Activated CD4-positive, alpha-beta T cell treated with anti-CD3 and anti-CD28 coated beads, Interleukin-2, Interleukin-6, amounts not matched to agents 100 ng/mL and 50 ng/mL, durations not matched to agents 16 hours and 8 hours (primary cell): Measurements from ENCODE around the gene APEH.

Experiments
- DNase-seq: peaks from one replicate; pipeline ENCODE4 v3.0.0-alpha.2; 2020

The APEH gene

GRCh38 chr3:49715611-49716121 is 41.5 kb downstream of the APEH start:
- no peak for DNase-seq

- no peak for DNase-seq
Measured at GRCh38 chr3:49716169-49716568, 42.0 kb downstream of the APEH start.

- DNase-seq = no peak
Measured at GRCh38 chr3:49716691-49717210, 42.6 kb downstream of the APEH start.

GRCh38 chr3:49717211-49717958 is 43.2 kb downstream of the APEH start:
- DNase-seq = no peak

GRCh38 chr3:49717959-49718857 is 44.1 kb downstream of the APEH start:
- DNase-seq = no peak

- DNase-seq = peak; percentile 33
Measured at GRCh38 chr3:49718858-49719213, 44.7 kb downstream of the APEH start.

- peak; percentile 93 for DNase-seq
Measured at GRCh38 chr3:49719214-49719884, 45.2 kb downstream of the APEH start, which contains the start of gene AMIGO3. TSS of gene AMIGO3 (minus strand) at chr3:49719684. CDS start at chr3:49719465, 219 bp downstream.

GRCh38 chr3:49720855-49721595 is 46.9 kb downstream of the APEH start:
- DNase-seq = no peak

- no peak for DNase-seq
Measured at GRCh38 chr3:49721596-49721895, 47.4 kb downstream of the APEH start.

GRCh38 chr3:49721896-49722781 is 48.0 kb downstream of the APEH start:
- DNase-seq = no peak

- DNase-seq = no peak
Measured at GRCh38 chr3:49722896-49723295, 48.7 kb downstream of the APEH start.

GRCh38 chr3:49723296-49723627 is 49.1 kb downstream of the APEH start:
- peak; percentile 70 for DNase-seq

- peak; percentile 97 for DNase-seq
Measured at GRCh38 chr3:49723628-49724551, 49.7 kb downstream of the APEH start, which contains the start of gene GMPPB. TSS of gene GMPPB (minus strand) at chr3:49723951. CDS start at chr3:49723726, 225 bp downstream.

GRCh38 chr3:49724586-49724985 is 50.4 kb downstream of the APEH start:
- DNase-seq = peak; percentile 23

- no peak for DNase-seq
Measured at GRCh38 chr3:49725906-49726681, 51.9 kb downstream of the APEH start.

- DNase-seq = no peak
Measured at GRCh38 chr3:49727154-49727923, 53.2 kb downstream of the APEH start.

GRCh38 chr3:49727924-49728361 is 53.8 kb downstream of the APEH start:
- no peak for DNase-seq

- no peak for DNase-seq
Measured at GRCh38 chr3:49729966-49730609, 55.9 kb downstream of the APEH start.
